Skin epidermis (tissue), 12 donors: ENCODE data around the gene KIF13A.
"Not testable (repeated sequence)": the region's sequence is repeated elsewhere in the genome, so short reads cannot be mapped to it uniquely, and the experiment has no call there.

Experiments
- H3K27ac ChIP-seq, 21 experiments: fragments of 200-600 bp; sonication (generic) in 11 of 21; one replicate each; pipeline ENCODE4 v1.5.0; 2020; ENCODE audit warnings: mild to moderate bottlenecking in 3 of 21, inconsistent platforms in 2 of 21, moderate library complexity in 2 of 21
- H3K4me3 ChIP-seq, 7 experiments: fragments of 200-600 bp; sonication (generic) in 2 of 7; one replicate each; pipeline ENCODE4 v1.5.0; 2020; ENCODE audit warnings: inconsistent platforms in 2 of 7, mild to moderate bottlenecking in 2 of 7, moderate library complexity in 1 of 7

Gene KIF13A

DNA sequence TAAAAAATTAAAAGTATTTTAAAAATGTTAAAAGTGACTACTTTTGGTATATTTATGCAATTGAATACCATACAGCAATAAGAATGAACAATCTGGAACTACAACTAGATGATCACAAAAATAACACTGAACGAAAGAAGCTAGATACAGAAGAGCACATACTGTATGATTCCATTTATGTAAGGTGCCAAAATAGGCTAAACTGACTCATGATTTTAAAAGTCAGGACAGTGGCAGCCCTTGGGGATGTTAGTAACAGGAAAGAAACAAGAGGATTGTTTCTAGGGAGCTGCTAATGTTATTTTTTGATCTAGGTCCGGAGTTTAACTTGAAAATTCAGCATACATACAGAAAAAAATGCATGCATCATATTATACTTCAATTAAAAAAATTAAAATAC lies 42.3 kb downstream of the KIF13A start:
- no peak overlapping the region for H3K4me3 ChIP-seq
- peak overlapping the region in 1 of 21 experiments; percentile 9 for H3K27ac ChIP-seq

DNA sequence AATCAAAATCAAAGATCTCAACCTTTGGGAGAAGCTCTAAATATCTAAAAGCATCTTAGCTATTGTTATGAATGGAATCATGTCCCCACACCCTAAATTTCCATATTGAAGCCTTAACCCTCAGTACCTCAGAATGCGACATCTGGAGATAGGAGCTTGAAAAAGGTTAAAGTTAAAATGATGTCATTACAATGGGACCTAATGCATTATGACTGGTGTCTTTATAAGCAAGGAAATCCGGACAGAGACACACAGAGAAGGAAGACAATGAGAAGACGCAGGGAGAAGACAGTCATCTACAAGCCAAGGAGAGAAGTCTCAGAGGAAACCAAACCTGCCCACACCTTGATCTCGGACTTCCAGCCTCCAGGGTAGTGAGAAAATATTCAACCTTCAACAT lies 46.1 kb downstream of the KIF13A start:
- Histone ChIP-seq H3K27ac (no peak overlapping the region), H3K4me3 (no peak overlapping the region)

DNA sequence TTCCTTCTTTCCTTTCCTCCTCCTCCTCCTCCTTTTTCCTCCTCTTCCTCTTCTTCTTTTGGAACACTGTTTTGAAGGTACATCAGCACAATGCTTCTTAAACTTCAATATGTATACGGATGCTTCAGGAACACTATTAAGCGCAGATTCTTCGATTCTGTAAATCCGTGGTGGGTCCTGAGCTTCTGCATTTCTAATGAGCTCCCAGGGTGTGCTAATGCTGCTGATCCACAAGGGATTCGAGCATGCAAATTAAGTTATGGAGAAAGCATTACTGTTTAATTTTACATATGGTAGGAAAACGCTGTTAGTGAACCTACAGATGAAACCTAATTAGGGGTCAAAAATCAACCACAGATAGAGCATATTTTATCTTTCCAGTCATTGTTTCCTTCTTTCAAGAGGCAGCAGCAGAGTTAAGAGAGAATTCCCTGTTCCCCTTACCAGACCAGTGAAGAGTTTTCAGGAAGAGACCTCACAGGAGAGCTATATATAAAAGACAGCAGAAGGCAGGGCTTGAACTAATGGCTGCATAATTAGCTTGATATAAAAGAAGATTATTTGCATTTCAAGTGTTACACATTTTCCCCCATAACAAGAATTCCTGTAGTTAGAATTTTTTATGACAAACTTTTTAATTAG lies 47.2 kb downstream of the KIF13A start:
- Histone ChIP-seq H3K27ac (no peak overlapping the region), H3K4me3 (no peak overlapping the region)

DNA sequence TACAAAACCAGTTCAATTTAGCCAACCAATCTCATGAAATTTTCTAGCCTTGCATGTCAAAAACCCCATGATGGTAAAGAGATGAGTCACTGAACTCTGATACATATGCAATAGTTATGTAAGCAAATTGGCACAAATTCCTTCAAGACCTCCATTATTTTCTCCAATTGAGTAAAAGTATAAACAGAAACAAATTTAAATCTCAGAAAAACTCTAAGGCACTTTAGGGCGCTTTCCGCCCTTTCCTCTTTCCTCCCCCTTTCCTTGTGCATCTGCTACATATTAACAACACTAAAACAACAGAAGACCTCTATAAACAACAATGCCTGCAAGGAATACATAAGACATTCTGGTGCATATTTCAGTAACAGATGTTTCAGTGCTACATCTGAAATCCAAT lies 48.5 kb downstream of the KIF13A start:
- H3K27ac ChIP-seq, result no peak overlapping the region
- no peak overlapping the region for H3K4me3 ChIP-seq

DNA sequence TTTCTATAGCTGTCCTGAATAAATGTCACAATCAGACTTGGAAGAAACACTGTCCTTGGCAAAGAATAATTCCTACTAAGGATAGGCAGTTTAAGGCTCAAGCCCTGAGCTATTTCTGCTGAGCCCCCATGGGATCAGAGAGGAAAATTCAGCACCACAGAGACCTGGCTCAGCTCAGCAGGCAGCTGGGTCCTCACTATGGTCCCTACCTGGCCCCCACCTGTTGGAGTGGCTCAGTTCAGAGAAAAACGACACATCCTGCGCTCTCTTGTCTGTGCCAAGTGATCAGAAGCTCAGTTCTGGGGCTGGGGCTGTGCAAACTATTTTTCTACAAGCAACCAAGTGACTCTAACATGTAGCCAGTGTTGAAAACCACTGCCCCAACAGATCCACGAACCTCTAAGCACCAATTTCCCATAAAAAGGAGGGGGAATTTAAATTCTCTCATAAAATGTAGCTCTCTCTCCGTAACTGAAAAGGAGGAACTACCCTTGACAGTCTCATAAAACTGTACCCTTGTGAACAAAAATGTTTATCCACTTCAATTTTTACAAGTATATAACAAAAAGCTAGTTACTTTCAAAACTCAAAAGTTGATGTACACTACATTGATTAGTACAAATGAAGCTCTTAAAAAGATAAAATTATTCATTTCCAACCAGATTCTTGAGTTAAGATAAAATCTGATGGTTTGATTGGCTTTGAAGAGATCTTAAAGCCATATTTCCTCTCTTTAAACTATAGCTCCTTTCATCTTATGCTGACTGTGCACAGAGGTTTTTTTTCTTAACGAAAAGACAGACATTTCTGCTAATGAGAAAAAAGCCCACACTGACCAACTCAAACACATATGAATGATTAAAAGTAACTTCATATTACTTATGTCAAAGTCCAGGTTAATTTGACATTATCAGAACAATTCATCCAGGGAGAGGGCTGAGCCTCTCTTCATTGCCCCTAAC lies 52.0 kb downstream of the KIF13A start:
- H3K27ac ChIP-seq, result peak overlapping the region in 1 of 21 experiments; percentile 38

DNA sequence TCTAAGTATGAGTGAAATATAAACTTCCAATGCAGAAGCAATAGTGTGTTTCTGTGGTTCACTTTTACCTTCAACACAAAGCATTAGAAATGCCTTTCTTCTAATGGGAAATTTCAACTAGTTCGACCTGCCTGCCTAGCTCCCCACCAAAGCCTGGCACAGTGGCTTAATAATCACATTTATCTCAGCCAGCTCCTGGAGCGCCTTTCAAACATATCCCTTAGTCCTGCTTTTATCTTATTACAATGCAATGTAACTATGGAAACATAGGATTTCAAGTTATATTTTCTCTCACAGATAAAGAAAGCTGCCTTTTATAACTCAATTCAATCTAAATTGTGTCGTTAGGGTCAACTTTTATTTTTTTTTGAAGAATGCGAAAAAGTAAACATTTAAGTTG lies 53.7 kb downstream of the KIF13A start:
- H3K27ac ChIP-seq, result peak overlapping the region in 3 of 21 experiments; percentile 3 to 73 (median 21)
- H3K4me3 ChIP-seq, result no peak overlapping the region

More for the DNA sequence above, 52.0 kb downstream of the KIF13A start:
- H3K4me3 ChIP-seq, result no peak overlapping the region

DNA sequence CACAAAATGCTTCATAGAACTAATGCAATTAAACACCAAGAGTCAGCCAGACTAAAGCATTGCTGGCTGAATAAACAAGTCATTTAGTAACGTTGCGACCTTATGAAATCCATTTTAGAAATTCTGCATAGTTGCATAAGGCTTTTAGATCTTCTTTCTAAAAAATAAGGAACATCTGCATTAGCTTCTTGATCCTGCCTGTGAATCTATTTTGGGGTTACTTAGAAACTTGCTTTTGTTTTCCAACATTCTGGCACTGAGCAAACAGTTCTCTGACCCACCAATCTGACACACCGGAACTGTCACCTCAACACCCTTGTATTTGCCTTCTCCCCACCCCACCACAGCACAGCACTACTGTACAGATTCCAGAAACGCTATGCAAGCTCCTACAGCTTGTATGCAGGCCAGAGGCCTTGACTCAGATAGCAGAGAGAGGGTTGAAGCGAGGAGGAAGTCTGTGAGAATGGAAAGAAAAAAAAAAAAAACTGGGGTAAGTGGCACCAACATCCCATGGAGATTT lies 55.0 kb downstream of the KIF13A start:
- Histone ChIP-seq H3K4me3 (no peak overlapping the region), H3K27ac (peak overlapping the region in 14 of 21 experiments; percentile 8 to 73 (median 43))

DNA sequence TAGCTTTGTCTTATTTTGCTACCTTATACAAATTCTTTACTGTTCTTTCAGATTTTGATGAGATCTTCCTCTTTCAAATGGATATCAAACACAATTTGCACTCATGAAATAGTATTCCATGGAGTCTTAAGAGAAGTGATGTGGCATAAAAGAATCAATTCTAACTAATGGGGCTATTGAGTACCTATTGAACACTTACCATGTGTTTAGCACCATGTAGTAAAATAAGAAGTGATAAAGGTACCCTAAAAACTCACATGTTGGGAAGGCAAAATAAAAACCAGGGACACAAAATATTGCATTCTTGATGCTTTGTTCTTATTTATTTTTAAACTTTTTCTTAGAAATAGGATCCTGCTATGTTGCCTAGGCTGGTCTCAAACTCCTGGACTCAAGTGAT lies 56.2 kb downstream of the KIF13A start:
- Histone ChIP-seq H3K4me3 (no peak overlapping the region), H3K27ac (peak overlapping the region in 2 of 21 experiments; percentile 11 to 21)

DNA sequence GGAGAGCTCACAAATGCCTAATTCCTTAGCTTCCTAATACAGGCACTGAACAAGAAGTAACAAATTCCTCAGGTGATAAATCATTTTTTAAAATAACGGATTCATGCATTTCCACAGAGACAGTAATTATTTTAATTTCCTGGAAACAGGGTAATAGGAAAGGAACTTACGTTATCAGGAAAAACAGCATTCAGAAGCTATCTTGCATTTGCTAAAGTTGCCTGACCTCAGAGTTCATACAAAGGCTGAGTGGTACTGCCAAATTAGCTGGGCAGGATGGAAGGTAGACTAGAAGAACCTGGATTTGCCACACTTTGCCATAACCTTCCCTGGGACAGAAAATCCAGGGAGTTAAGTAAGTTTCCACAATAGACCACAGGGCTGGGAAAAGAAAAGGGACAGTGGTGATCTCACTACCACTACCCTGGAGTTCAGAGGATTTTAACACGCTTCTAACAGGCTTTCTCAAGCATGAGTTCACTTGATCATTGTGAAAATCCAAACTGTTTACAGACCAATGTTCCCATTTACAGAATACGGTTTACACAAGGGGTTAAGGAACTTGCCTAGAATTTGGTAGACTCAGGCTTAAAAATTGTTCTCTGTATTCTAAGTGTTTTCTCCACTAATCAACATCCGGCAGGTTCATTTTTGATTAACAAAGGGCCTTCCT lies 57.0 kb downstream of the KIF13A start:
- no peak overlapping the region for H3K4me3 ChIP-seq
- peak overlapping the region in 6 of 21 experiments; percentile 12 to 65 (median 34) for H3K27ac ChIP-seq

DNA sequence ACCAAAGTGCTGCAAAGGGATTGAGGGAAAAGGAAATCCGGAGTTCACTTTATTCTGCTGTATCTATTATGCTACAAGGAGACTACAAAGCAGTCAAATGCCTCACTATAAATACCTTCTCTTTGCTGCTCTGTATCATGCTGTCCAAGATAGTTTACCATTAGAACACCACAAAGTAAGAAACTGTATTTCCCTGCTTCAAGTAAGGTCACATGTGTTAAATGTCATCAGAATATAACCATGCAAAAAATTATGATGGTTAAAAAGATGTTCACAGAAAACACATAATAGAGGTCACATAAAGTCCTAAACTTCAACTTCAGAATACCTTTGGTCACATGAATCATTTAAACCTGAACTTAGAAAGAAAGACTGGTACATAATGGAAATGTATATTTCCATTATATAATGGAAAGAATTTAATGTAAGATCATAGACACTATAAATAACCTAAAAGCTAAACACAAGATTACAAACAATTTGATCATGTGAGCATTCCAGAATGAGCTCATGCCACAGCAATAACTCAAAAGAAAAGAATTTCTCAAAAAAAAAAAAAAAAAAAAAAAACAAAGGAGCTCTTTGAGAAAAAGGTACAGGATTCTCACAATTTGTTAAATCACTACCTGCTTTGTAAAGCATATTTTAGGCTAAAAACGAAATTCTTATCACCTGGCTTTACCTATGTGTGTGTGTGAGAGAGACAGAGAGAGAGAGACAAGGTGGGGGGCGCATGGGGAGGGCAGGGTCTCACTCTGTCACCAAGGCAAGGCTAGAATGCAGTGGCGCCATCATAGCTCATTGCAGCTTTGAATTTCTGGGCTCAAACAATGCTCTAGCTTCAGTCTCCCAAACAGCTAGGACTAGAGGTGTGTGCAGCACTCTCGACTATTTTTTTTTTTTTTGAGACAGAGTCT lies 58.7 kb downstream of the KIF13A start:
- H3K4me3 ChIP-seq, result no peak overlapping the region
- peak overlapping the region in 6 of 21 experiments; percentile 22 to 64 (median 44) for H3K27ac ChIP-seq

DNA sequence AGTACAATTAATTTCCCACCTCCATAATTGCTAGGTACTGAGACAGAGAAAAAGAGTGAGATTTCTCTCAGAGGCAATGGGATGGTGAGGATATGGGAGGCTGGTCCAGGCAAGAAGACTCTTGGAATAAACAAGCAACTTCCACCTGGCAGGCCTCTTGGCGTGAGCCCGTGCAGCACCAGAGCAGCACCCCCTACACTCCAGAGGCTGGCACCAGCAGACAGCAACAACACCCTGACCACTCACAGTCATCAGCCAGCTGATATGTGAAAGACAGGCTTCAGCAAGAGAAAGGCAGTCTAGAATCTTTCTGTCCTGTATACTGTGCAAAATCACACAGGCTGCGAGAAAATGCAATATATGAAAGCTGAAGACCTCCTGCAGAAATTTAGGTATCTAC lies 59.7 kb downstream of the KIF13A start:
- no peak overlapping the region for H3K4me3 ChIP-seq
- no peak overlapping the region for H3K27ac ChIP-seq

DNA sequence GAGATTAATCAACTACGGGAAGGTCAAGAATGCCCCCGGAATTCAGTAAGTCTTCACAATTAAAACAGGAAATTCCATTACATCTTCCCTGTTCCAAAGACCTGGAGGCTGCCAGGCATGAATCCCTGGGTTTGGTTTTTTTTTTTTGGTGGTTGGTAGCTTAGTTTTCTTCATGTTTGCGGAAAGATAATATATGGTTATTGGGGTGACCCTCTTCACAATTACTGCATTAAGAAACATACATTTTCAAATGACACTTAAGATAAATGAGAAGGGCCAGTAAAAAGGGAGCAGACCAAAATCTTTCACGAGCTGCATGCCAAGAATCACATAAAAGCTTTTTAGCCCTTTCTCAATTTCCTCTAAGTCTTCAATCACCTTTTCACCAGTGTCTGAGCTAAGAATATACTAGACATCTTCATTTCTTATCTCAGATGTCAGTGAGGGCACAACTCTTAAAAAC lies 64.0 kb downstream of the KIF13A start:
- Histone ChIP-seq H3K27ac (peak overlapping the region in 6 of 21 experiments; percentile 11 to 56 (median 29)), H3K4me3 (no peak overlapping the region)

DNA sequence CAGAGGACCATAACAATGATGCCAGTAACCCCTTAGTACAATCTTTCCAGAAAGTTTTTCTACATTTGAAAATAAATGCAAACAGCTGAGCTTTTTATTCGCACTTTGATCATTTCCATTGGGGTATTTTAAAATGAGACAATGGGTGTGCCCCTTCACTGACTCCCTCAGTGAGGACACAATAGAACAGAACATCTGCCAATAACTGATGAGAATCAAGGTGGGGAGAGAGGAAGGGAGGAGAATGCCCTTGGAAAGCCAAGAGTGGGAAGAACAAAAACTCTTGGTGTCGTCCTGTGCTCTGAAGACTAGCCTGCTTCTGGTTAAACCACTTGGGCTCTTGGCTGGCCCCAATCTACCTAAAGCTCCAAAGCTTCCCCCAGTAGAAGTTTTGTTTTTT lies 66.0 kb downstream of the KIF13A start:
- no peak overlapping the region for H3K4me3 ChIP-seq
- no peak overlapping the region for H3K27ac ChIP-seq

DNA sequence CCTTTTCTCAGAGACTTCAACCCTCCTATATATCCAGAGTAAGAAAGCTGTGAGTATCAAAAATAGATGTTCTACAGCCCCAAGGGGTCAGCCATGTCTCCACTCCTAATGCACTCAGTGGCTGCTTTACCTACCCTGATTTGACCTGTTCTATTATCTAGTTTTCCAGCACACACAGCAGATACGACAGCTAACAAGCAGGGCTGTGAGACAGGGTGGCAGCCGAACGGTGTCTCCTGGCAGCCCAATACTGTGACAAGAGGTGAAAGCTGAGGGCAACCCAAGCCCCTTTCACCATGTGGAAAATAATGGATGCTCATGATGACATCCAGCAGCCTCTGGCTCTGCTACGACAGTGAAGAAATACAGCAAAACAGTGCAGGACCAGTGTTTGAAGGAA lies 67.9 kb downstream of the KIF13A start:
- Histone ChIP-seq H3K27ac (no peak overlapping the region), H3K4me3 (no peak overlapping the region)

DNA sequence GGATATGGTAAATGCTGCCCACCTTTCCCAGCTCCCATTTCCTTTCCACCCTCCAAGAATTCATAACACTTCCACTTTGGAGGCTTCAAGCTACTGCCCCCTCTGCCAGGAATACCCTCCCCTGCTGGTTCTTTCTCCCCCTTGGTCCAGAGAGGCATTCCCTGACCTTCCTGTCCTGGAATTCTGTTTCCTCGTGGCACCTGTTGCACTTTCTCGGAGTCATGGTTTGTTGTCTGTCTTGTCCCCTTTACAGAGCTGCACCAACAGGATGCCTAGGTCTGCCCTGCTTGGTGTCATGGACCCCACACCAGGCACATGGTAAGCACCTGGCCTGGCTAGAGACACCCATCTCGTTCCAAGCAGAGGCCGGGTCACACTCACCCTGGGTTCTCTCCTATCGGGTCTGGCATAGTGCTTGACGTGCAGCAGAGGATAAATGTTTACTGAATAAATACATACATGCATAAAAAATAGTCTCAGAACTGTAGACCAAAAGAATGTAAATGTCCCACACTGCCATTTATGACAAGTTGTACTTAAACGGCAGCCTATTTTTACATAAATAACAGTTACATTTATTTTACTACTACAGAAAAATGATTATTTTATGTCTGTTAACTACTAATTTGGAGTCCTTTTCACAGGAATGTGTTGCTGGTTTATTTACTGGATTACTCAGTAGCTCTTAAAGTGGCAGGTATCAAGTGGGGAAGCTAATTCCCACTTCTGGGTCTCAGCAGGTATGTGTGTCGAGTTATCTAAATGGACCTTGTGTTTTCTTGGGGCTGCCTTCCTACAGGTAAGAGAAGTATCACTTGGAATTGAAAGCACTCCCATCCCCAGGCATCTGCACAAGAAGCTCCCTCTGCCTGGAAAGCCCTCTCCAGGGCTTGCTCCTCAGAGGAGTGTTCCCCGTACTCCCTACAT lies 69.3 kb downstream of the KIF13A start:
- Histone ChIP-seq H3K27ac (no peak overlapping the region), H3K4me3 (no peak overlapping the region)

DNA sequence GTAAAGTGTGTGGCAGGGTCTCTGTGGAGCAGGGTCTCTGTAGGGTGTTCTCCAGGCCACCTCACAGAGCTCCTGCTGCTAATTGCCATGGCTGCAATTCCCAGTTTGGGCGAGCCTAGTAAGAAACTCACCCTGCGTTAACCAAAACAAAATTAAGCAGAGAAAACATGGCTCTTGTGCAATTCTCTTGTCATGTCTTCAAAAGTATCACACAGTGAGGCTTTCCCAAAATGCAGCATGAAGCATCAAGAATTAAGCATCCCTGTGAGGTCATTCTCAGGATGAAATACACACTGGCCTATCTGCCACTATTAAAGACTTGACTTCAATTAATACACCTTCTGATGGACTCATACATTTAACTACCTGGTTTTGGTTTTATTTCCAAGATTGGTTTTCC lies 72.8 kb downstream of the KIF13A start:
- no peak overlapping the region for H3K4me3 ChIP-seq

DNA sequence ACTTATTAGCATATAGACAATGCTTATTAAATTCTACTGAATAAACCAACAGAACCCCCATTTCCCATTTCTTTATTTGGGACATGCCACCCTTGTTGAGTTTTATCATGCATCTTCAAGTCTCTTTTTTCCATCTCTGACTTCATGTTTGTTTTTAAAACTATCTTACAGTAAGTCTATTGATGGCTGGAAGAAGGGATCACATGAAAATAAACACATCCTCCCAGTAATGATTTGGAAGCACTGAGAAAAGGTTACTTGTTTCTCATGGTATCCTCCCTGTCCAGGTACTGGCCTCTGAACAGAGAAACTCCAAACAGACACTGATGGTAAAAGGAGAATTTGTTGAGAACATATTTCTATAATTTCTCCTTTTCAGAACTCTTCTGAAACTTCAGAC lies 74.9 kb downstream of the KIF13A start:
- Histone ChIP-seq H3K27ac (no peak overlapping the region), H3K4me3 (no peak overlapping the region)

More for the DNA sequence above, 72.8 kb downstream of the KIF13A start:
- H3K27ac ChIP-seq, result no peak overlapping the region

DNA sequence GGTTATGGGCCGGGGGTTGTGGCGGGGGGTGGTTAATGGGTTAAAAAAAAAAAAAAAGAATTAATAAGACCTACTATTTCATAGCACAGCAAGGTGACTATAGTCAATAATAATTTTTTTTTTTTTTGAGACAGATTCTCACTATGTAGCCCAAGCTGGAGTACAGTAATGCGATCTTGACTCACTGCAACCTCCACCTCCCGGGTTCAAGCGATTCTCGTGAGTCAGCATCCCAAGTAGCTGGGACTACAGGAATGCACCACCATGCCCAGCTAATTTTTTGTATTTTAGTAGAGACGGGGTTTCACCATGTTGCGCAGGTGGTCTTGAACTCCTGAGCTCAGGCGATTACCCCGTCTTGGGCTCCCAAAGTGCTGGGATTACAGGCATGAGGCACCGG lies 75.8 kb downstream of the KIF13A start:
- H3K27ac ChIP-seq, H3K4me3 ChIP-seq: not testable (repeated sequence)
